H9 (cell line): Measurements from ENCODE around the gene GSTM1. TPM values are rescaled to one million over a fixed set of nuclear protein-coding genes. Genes with fewer than 3 reads are reported as not detected.

Experiments
- DNase-seq: peaks from one replicate; pipeline ENCODE4 v3.0.0-alpha.2; 2017
- H2AFZ ChIP-seq: one replicate; pipeline ENCODE4 v1.6.1; 2013; ENCODE audit warnings: mild to moderate bottlenecking, low read length, control low read depth, moderate library complexity
- H2AK5ac ChIP-seq: 2 replicates; pipeline ENCODE4 v1.6.1; 2013; ENCODE audit warnings: low read length, control low read depth, mixed read lengths; ENCODE audit not compliant: insufficient read length
- H2BK120ac ChIP-seq: one replicate; pipeline ENCODE4 v1.6.1; 2013; ENCODE audit warnings: low read depth, mild to moderate bottlenecking, low read length, control low read depth, inconsistent platforms; ENCODE audit not compliant: poor library complexity, severe bottlenecking
- H2BK12ac ChIP-seq: 2 replicates; pipeline ENCODE4 v1.6.1; 2013; ENCODE audit warnings: low read length, control low read depth, mixed read lengths, low read depth; ENCODE audit not compliant: insufficient read length
- H2BK15ac ChIP-seq: 2 replicates; pipeline ENCODE4 v1.6.1; 2013; ENCODE audit warnings: low read depth, low read length, control low read depth
- H2BK20ac ChIP-seq: one replicate; pipeline ENCODE4 v1.6.1; 2013; ENCODE audit warnings: low read depth, mild to moderate bottlenecking, low read length, control low read depth, inconsistent platforms; ENCODE audit not compliant: poor library complexity, severe bottlenecking
- H2BK5ac ChIP-seq: 2 replicates; pipeline ENCODE4 v1.6.1; 2013; ENCODE audit warnings: low read length, control low read depth, mixed read lengths; ENCODE audit not compliant: insufficient read length
- H3K14ac ChIP-seq: 2 replicates; pipeline ENCODE4 v1.6.1; 2013; ENCODE audit warnings: low read length, control low read depth; ENCODE audit not compliant: insufficient read depth
- H3K18ac ChIP-seq: 2 replicates; pipeline ENCODE4 v1.6.1; 2013; ENCODE audit warnings: low read depth, mild to moderate bottlenecking, mixed read lengths, low read length, control low read depth; ENCODE audit not compliant: insufficient read length
- H3K23ac ChIP-seq: 2 replicates; pipeline ENCODE4 v1.6.1; 2013; ENCODE audit warnings: low read length, control low read depth, mixed read lengths, low read depth; ENCODE audit not compliant: insufficient read length
- H3K23me2 ChIP-seq: 2 replicates; pipeline ENCODE4 v1.6.1; 2013; ENCODE audit warnings: low read depth, mild to moderate bottlenecking, mixed read lengths, low read length, control low read depth; ENCODE audit not compliant: insufficient read length, poor library complexity, severe bottlenecking
- H3K27ac ChIP-seq: 2 replicates; pipeline ENCODE4 v1.5.1; 2013; ENCODE audit warnings: low read length, control low read depth, mixed read lengths, low read depth; ENCODE audit not compliant: insufficient read length
- H3K27me3 ChIP-seq: 2 replicates; pipeline ENCODE4 v1.6.1; 2013; ENCODE audit warnings: low read length, control low read depth, inconsistent platforms; ENCODE audit not compliant: insufficient read depth
- H3K4ac ChIP-seq: 2 replicates; pipeline ENCODE4 v1.6.1; 2013; ENCODE audit warnings: low read depth, mild to moderate bottlenecking, control low read depth, inconsistent platforms, low read length, moderate library complexity
- H3K4me1 ChIP-seq: 2 replicates; pipeline ENCODE4 v1.6.1; 2013; ENCODE audit warnings: low read length, control low read depth, inconsistent platforms; ENCODE audit not compliant: insufficient read depth
- H3K4me2 ChIP-seq: 2 replicates; pipeline ENCODE4 v1.6.1; 2013; ENCODE audit warnings: low read length, control low read depth, mixed read lengths; ENCODE audit not compliant: insufficient read length, insufficient read depth
- H3K56ac ChIP-seq: 2 replicates; pipeline ENCODE4 v1.6.1; 2013; ENCODE audit warnings: low read depth, mild to moderate bottlenecking, mixed read lengths, low read length, control low read depth; ENCODE audit not compliant: insufficient read length
- H3K79me1 ChIP-seq: 2 replicates; pipeline ENCODE4 v1.6.1; 2013; ENCODE audit warnings: low read depth, mild to moderate bottlenecking, moderate library complexity, low read length, control low read depth, inconsistent platforms; ENCODE audit not compliant: insufficient read depth, poor library complexity, severe bottlenecking
- H3K79me2 ChIP-seq: 2 replicates; pipeline ENCODE4 v1.6.1; 2013; ENCODE audit warnings: low read length, control low read depth, inconsistent platforms; ENCODE audit not compliant: insufficient read depth
- H3K9ac ChIP-seq: 2 replicates; pipeline ENCODE4 v1.6.1; 2013; ENCODE audit warnings: low read length, control low read depth, mixed read lengths; ENCODE audit not compliant: insufficient read length; ENCODE audit errors: extremely low read depth
- H3K9me3 ChIP-seq: one replicate; pipeline ENCODE4 v1.6.1; 2013; ENCODE audit warnings: low read depth, low read length, inconsistent platforms; ENCODE audit not compliant: control insufficient read depth
- H3T11ph ChIP-seq: one replicate; pipeline ENCODE4 v1.6.1; 2013; ENCODE audit warnings: mild to moderate bottlenecking, low read length, control low read depth, inconsistent platforms
- H4K20me1 ChIP-seq: one replicate; pipeline ENCODE4 v1.6.1; 2013; ENCODE audit not compliant: control insufficient read depth, insufficient read length, insufficient read depth
- H4K5ac ChIP-seq: 2 replicates; pipeline ENCODE4 v1.6.1; 2013; ENCODE audit warnings: low read depth, mild to moderate bottlenecking, mixed read lengths, low read length, control low read depth; ENCODE audit not compliant: insufficient read length
- H4K8ac ChIP-seq: replicated peaks from 2 replicates; pipeline ENCODE4 v1.6.1; 2013; ENCODE audit warnings: low read length, control low read depth, mixed read lengths, low read depth; ENCODE audit not compliant: insufficient read length
- H4K91ac ChIP-seq: 2 replicates; pipeline ENCODE4 v1.6.1; 2013; ENCODE audit warnings: low read depth, mild to moderate bottlenecking, moderate library complexity, mixed read lengths, low read length, control low read depth; ENCODE audit not compliant: insufficient read length
- H3K27ac Mint-ChIP-seq, 3 experiments: 2 replicates in 2 of 3; 3 replicates in 1 of 3; pipeline ENCODE4 v1.8.0; 2020 to 2021; ENCODE audit warnings: mixed read lengths in 3 of 3, mild to moderate bottlenecking in 1 of 3, moderate library complexity in 1 of 3
- H3K27me3 Mint-ChIP-seq: 2 replicates; pipeline ENCODE4 v1.8.0; 2021; ENCODE audit warnings: low read depth, mild to moderate bottlenecking, moderate library complexity, mixed read lengths
- H3K36me3 Mint-ChIP-seq, 3 experiments: 2 replicates in 2 of 3; 3 replicates in 1 of 3; pipeline ENCODE4 v1.8.0; 2020 to 2021; ENCODE audit warnings: low read depth in 3 of 3, mixed read lengths in 3 of 3; ENCODE audit not compliant: insufficient read depth in 1 of 3
- H3K4me1 Mint-ChIP-seq, 2 experiments: 2 replicates each; pipeline ENCODE4 v1.8.0; 2020; ENCODE audit warnings: mixed read lengths in 2 of 2
- H3K4me3 Mint-ChIP-seq, 2 experiments: 2 replicates in 1 of 2; 3 replicates in 1 of 2; pipeline ENCODE4 v1.8.0; 2020 to 2021; ENCODE audit warnings: mild to moderate bottlenecking in 2 of 2, mixed read lengths in 2 of 2, moderate library complexity in 1 of 2
- H3K9me3 Mint-ChIP-seq, 2 experiments: 2 replicates in 1 of 2; 3 replicates in 1 of 2; pipeline ENCODE4 v1.8.0; 2020; ENCODE audit warnings: mild to moderate bottlenecking in 2 of 2, mixed read lengths in 2 of 2, moderate library complexity in 1 of 2
- CTCF ChIP-seq: fragments of 200-600 bp; sonication (generic); conservative IDR thresholded peaks from 3 replicates; pipeline ENCODE4 v1.8.0; 2021; ENCODE audit warnings: antibody characterized with exemption, mild to moderate bottlenecking
- WGBS: extraction: QIAGEN DNeasy Blood & Tissue Kit; methylation state at CpG from one replicate; pipeline ENCODE4 v1.1.7; 2013; ENCODE audit warnings: missing lambda C conversion rate, low lambda C conversion rate, mixed read lengths; ENCODE audit not compliant: insufficient read length; ENCODE audit errors: extremely low coverage; 5-methylcytosine and 5-hydroxymethylcytosine counted together
- total RNA-seq: library from RNA; stranded (reverse); gene quantifications from 2 replicates; pipeline ENCODE4 v1.2.1, GENCODE V29; 2021

Gene GSTM1
- total RNA-seq, 1 experiment from 2014 or later = 19.5 TPM

- H2BK12ac ChIP-seq = no peak overlapping the region
- H2BK15ac ChIP-seq = no peak overlapping the region
- H2BK120ac ChIP-seq = no peak overlapping the region
- no peak overlapping the region for H3K27ac Mint-ChIP-seq
- no peak for DNase-seq
- H3K9me3 Mint-ChIP-seq = peaks cover 2 to 5% of the 10 kb centered on the region in 2 experiments
- no peak overlapping the region for H3K56ac ChIP-seq
- WGBS = no CpG with 5 or more reads among the region's 2 CpGs
- no peak for TF ChIP-seq CTCF
- H3K79me2 ChIP-seq = no peaks in the 10 kb centered on the region
- H4K8ac ChIP-seq = no peak overlapping the region
- H3K4me2 ChIP-seq = no peak overlapping the region
- no peaks in the 10 kb centered on the region for H3K23me2 ChIP-seq
- H4K20me1 ChIP-seq = no peaks in the 10 kb centered on the region
- H3K79me1 ChIP-seq = no peaks in the 10 kb centered on the region
- H3T11ph ChIP-seq = no peak overlapping the region
- no peak overlapping the region for H3K27ac ChIP-seq
- H3K36me3 Mint-ChIP-seq = no peaks in the 10 kb centered on the region; a peak in 1 of 7 replicates
- H4K5ac ChIP-seq = no peak overlapping the region
- H3K14ac ChIP-seq = no peak overlapping the region; the same call in 1 of the 2 replicates
- H2BK20ac ChIP-seq = no peak overlapping the region
- H3K4me3 Mint-ChIP-seq = no peak overlapping the region
- no peak overlapping the region for H2BK5ac ChIP-seq
- H3K9ac ChIP-seq = no peak overlapping the region
- no peak overlapping the region for H3K18ac ChIP-seq
- peaks cover 5% of the 10 kb centered on the region; the same call in 1 of the 2 replicates for H3K4me1 ChIP-seq
- H3K9me3 ChIP-seq = no peaks in the 10 kb centered on the region
- H3K23ac ChIP-seq = no peak overlapping the region
- H3K4me1 Mint-ChIP-seq = peaks cover 18 to 25% of the 10 kb centered on the region in 2 experiments
- no peak overlapping the region for H3K4ac ChIP-seq
- H2AK5ac ChIP-seq = no peak overlapping the region
- peaks cover 15% of the 10 kb centered on the region for H3K27me3 Mint-ChIP-seq
- no peak overlapping the region for H2AFZ ChIP-seq
- H4K91ac ChIP-seq = no peak overlapping the region
- no peaks in the 10 kb centered on the region for H3K27me3 ChIP-seq
Observed at GRCh38 chr1:109641078-109641740, 46.4 kb upstream of the GSTM1 start.
